Esophagus squamous epithelium (tissue), 5 donors: ENCODE data around the gene RHOG. TPM values are rescaled to one million over a fixed set of nuclear protein-coding genes. Genes with fewer than 3 reads are reported as not detected.

Source experiments
- DNase-seq: peaks from one replicate; lab custom pipeline; 2025; lab: John Stamatoyannopoulos, UW
- H3K27ac ChIP-seq, 4 donors: fragments of 200-600 bp; sonication (generic); one replicate each; pipeline ENCODE4 v1.5.1; 2016 to 2019; ENCODE audit warnings: mild to moderate bottlenecking in 1 of 4
- H3K27me3 ChIP-seq, 4 donors: fragments of 200-600 bp; sonication (generic); 1 replicate in 3 of 4; 2 replicates in 1 of 4; pipeline versions ENCODE4 v1.5.1 to v1.6.0; 2017 to 2021; ENCODE audit warnings: antibody characterized with exemption in 1 of 4
- H3K36me3 ChIP-seq, 3 donors: fragments of 200-600 bp; sonication (generic); one replicate each; pipeline ENCODE4 v1.5.1; 2016 to 2019
- H3K4me1 ChIP-seq, 3 donors: fragments of 200-600 bp; sonication (generic); one replicate each; pipeline ENCODE4 v1.5.1; 2017 to 2019
- H3K4me3 ChIP-seq, 4 donors: fragments of 200-600 bp; sonication (generic); 1 replicate in 3 of 4; 2 replicates in 1 of 4; pipeline ENCODE4 v1.5.1; 2016 to 2019; ENCODE audit warnings: mild to moderate bottlenecking in 2 of 4, moderate library complexity in 1 of 4
- H3K9me3 ChIP-seq, 3 donors: fragments of 200-600 bp; sonication (generic); one replicate each; pipeline ENCODE4 v1.5.1; 2016 to 2019
- CTCF ChIP-seq, 6 experiments: fragments of 450-650 bp in 4 of 6; fragments of 200-600 bp in 2 of 6; sonication (generic) in 2 of 6; IDR thresholded peaks; one replicate each; pipeline ENCODE4 v1.5.1; 2016 to 2019; ENCODE audit warnings: antibody characterized with exemption in 6 of 6, mild to moderate bottlenecking in 4 of 6, moderate library complexity in 4 of 6
- POLR2A ChIP-seq, 4 donors: fragments of 450-650 bp; IDR thresholded peaks; one replicate each; pipeline ENCODE4 v1.6.1; 2017; ENCODE audit warnings: antibody characterized with exemption in 4 of 4, mild to moderate bottlenecking in 4 of 4, moderate library complexity in 3 of 4
- WGBS, 2 donors: methylation state at CpG; one replicate each; pipeline ENCODE4 v1.1.5; 2018; 5-methylcytosine and 5-hydroxymethylcytosine counted together
- intact Hi-C: fragments of 100-400 bp; cut with DNase I; formaldehyde crosslinking; loops from one replicate; pipeline ENCODE4 v1.15.0; 2022
- total RNA-seq, 4 donors: library from RNA; depleted of rRNA; stranded (reverse); fragments of >200 nt; gene quantifications; one replicate each; pipeline ENCODE4 v1.1.0, GENCODE V29; 2016
- donor health status: DM: yes; HTN: yes; CAD: no.

RHOG gene
- total RNA-seq, 4 donors from 2014 or later: 51.6 to 84.5 (median 72.7) TPM

- intact Hi-C loops: no loop called here
- no peaks in the 10 kb centered on the region for H3K9me3 ChIP-seq
- no peaks in the 10 kb centered on the region for H3K27me3 ChIP-seq
- no peaks in the 10 kb centered on the region for H3K36me3 ChIP-seq
- no peak overlapping the region for H3K27ac ChIP-seq
- peak in 5 of 6 experiments; percentile 64 to 75 (median 70) for TF ChIP-seq CTCF (IDR thresholded peaks at IDR 0.05)
- TF ChIP-seq POLR2A (IDR thresholded peaks at IDR 0.05): no peak
- DNase-seq: no peak
- 63 to 68% methylated on average over 10 of the region's 10 CpGs for WGBS, 2 donors
- H3K4me3 ChIP-seq: no peak overlapping the region
- peaks cover 8 to 51% (median 15%) of the 10 kb centered on the region in 3 donors for H3K4me1 ChIP-seq
Observed at GRCh38 chr11:3849297-3849874, 8.6 kb upstream of the RHOG start.

GRCh38 chr11:3845670-3846069 is 4.9 kb upstream of the RHOG start:
- DNase-seq: no peak
- no peaks in the 10 kb centered on the region for H3K36me3 ChIP-seq
- H3K27ac ChIP-seq: no peak overlapping the region
- H3K9me3 ChIP-seq: no peaks in the 10 kb centered on the region
- TF ChIP-seq CTCF (IDR thresholded peaks at IDR 0.05) (no peak), POLR2A (IDR thresholded peaks at IDR 0.05) (no peak)
- no peaks in the 10 kb centered on the region for H3K27me3 ChIP-seq
- H3K4me1 ChIP-seq: peaks cover 0 to 38% (median 0%) of the 10 kb centered on the region in 3 donors
- H3K4me3 ChIP-seq: no peak overlapping the region
- 82 to 83% methylated on average over 3 of the region's 3 CpGs for whole genome bisulfite sequencing, 2 donors
- intact Hi-C loops: no loop called here

GRCh38 chr11:3845246-3845645 is 4.5 kb upstream of the RHOG start:
- H3K4me3 ChIP-seq: no peak overlapping the region
- DNase-seq: no peak
- WGBS, 2 donors: 69 to 100% methylated on average over 1 of the region's 1 CpG
- H3K4me1 ChIP-seq: peaks cover 0 to 38% (median 0%) of the 10 kb centered on the region in 3 donors
- intact Hi-C loops: no loop called here
- no peak for TF ChIP-seq POLR2A (IDR thresholded peaks at IDR 0.05)
- no peak for TF ChIP-seq CTCF (IDR thresholded peaks at IDR 0.05)
- H3K36me3 ChIP-seq: no peaks in the 10 kb centered on the region
- no peaks in the 10 kb centered on the region for H3K27me3 ChIP-seq
- H3K27ac ChIP-seq: no peak overlapping the region
- H3K9me3 ChIP-seq: no peaks in the 10 kb centered on the region

GRCh38 chr11:3843326-3843725 is 2.6 kb upstream of the RHOG start:
- Histone ChIP-seq H3K27me3 (no peaks in the 10 kb centered on the region), H3K4me3 (no peak overlapping the region), H3K27ac (no peak overlapping the region), H3K4me1 (peaks cover 8 to 43% (median 14%) of the 10 kb centered on the region in 3 donors), H3K36me3 (no peaks in the 10 kb centered on the region), H3K9me3 (no peaks in the 10 kb centered on the region)
- TF ChIP-seq POLR2A (IDR thresholded peaks at IDR 0.05) (no peak), CTCF (IDR thresholded peaks at IDR 0.05) (no peak)
- 90 to 92% methylated on average over 3 of the region's 3 CpGs for WGBS, 2 donors
- no peak for DNase-seq
- intact Hi-C loops: no loop called here

- H3K4me1 ChIP-seq: peaks cover 14 to 59% (median 28%) of the 10 kb centered on the region in 3 donors
- H3K36me3 ChIP-seq: no peaks in the 10 kb centered on the region
- TF ChIP-seq CTCF (IDR thresholded peaks at IDR 0.05) (peak; percentile 52 to 79 (median 66)), POLR2A (IDR thresholded peaks at IDR 0.05) (peak in 1 of 4 donors; percentile 49)
- DNase-seq: peak; percentile 85
- no peaks in the 10 kb centered on the region for H3K27me3 ChIP-seq
- H3K27ac ChIP-seq: peak overlapping the region; percentile 98 to 100 (median 99)
- no peaks in the 10 kb centered on the region for H3K9me3 ChIP-seq
- intact Hi-C loops: no loop called here
- peak overlapping the region; percentile 75 to 98 (median 87) for H3K4me3 ChIP-seq
- 38 to 60% methylated on average over 16 to 27 of the region's 44 CpGs for WGBS, 2 donors
Observed at GRCh38 chr11:3841426-3842350, 929 bp upstream of the RHOG start.
